SK-N-MC (cell line): ENCODE data around the gene DHX32.
"Not testable (repeated sequence)": the region's sequence is repeated elsewhere in the genome, so short reads cannot be mapped to it uniquely, and the experiment has no call there.

ENCODE experiments used
- EZH2 ChIP-seq: fragments of 200-600 bp; sonication (generic); IDR thresholded peaks from one replicate; pipeline ENCODE4 v1.6.1; 2017; ENCODE audit warnings: antibody characterized with exemption
- POLR2AphosphoS5 ChIP-seq: IDR thresholded peaks from 2 replicates; pipeline ENCODE4 v1.6.1; 2012; ENCODE audit warnings: mild to moderate bottlenecking, low read depth, low read length, borderline replicate concordance

- not testable (repeated sequence) for TF ChIP-seq EZH2, POLR2AphosphoS5
Observed at GRCh38 chr10:125921643-125922306, 40.7 kb upstream of the DHX32 start.
